GM21515 (cell line): ENCODE measurements around the gene PRICKLE4.

Experiments
- ATAC-seq: cut with Tn5 transposase; IDR thresholded peaks from one replicate; pipeline ENCODE4 v1.9.1; 2021; ENCODE audit not compliant: unreplicated experiment

PRICKLE4 gene

GRCh38 chr6:41836022-41836659, 55.6 kb downstream of the PRICKLE4 start:
- ATAC-seq = no peak

DNA sequence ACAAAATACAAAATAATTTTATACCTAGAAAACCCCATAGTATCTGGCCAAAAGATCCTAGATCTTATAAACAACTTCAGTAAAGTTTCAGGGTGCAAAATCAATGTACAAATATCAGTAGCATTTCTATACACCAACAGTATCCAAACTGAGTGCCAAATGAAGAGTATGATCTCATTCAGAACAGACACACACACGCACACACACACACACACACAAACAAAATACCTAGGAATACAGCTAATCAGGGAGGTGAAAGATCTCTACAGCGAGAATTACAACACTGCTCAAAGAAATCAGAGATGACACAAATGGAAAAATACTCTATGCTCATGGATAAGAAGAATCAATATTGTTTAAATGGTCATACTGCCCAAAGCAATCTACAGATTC, 56.1 kb downstream of the PRICKLE4 start:
- ATAC-seq = no peak
